Epithelial cell of esophagus (primary cell): Measurements from ENCODE around the gene SEMA6A.

Experiments
- DNase-seq: peaks from one replicate; pipeline ENCODE4 v3.0.0; 2010; ENCODE audit warnings: low read depth
- H3K4me3 ChIP-seq: 2 replicates; pipeline ENCODE4 v1.5.1; 2011; ENCODE audit warnings: mild to moderate bottlenecking, low read length, control low read depth
- CTCF ChIP-seq: IDR thresholded peaks from 2 replicates; pipeline ENCODE4 v1.5.1; 2011; ENCODE audit warnings: low read depth, mild to moderate bottlenecking, low read length, control low read depth, inconsistent platforms; ENCODE audit not compliant: insufficient read depth; ENCODE audit errors: missing control alignments

Gene SEMA6A

GRCh38 chr5:116492016-116492623 is 82.5 kb downstream of the SEMA6A start:
- peak; percentile 85 for DNase-seq
- TF ChIP-seq CTCF = no peak
- H3K4me3 ChIP-seq = no peak overlapping the region

- no peak for TF ChIP-seq CTCF
- no peak overlapping the region for H3K4me3 ChIP-seq
- peak; percentile 8 for DNase-seq
These were observed 86.1 kb downstream of the SEMA6A start for GRCh38 chr5:116488356-116489041.

GRCh38 chr5:116487045-116487444 is 87.6 kb downstream of the SEMA6A start:
- H3K4me3 ChIP-seq = no peak overlapping the region
- DNase-seq = no peak
- TF ChIP-seq CTCF = no peak

GRCh38 chr5:116486588-116486987 is 88.0 kb downstream of the SEMA6A start:
- no peak for TF ChIP-seq CTCF
- DNase-seq = peak; percentile 17
- no peak overlapping the region for H3K4me3 ChIP-seq

GRCh38 chr5:116484645-116485044 is 90.0 kb downstream of the SEMA6A start:
- TF ChIP-seq CTCF = no peak
- no peak for DNase-seq

GRCh38 chr5:116482394-116482793 is 92.2 kb downstream of the SEMA6A start:
- no peak for TF ChIP-seq CTCF
- H3K4me3 ChIP-seq = no peak overlapping the region
- peak; percentile 65 for DNase-seq

More at GRCh38 chr5:116484645-116485044, 90.0 kb downstream of the SEMA6A start:
- no peak overlapping the region for H3K4me3 ChIP-seq
